Neural cell (in vitro differentiated cells): Measurements from ENCODE around the gene DTNBP1.

Experiments
- EP300 ChIP-seq: fragments of 450-650 bp; conservative IDR thresholded peaks from 2 replicates; pipeline ENCODE4 v1.6.1; 2014; ENCODE audit warnings: antibody characterized with exemption, mild to moderate bottlenecking, moderate library complexity; ENCODE audit not compliant: poor library complexity, severe bottlenecking
- TF ChIP-seq, protein P1 (sequence below): IDR thresholded peaks from 2 replicates; pipeline ENCODE4 v1.6.1; 2012; ENCODE audit warnings: borderline replicate concordance

DNA sequence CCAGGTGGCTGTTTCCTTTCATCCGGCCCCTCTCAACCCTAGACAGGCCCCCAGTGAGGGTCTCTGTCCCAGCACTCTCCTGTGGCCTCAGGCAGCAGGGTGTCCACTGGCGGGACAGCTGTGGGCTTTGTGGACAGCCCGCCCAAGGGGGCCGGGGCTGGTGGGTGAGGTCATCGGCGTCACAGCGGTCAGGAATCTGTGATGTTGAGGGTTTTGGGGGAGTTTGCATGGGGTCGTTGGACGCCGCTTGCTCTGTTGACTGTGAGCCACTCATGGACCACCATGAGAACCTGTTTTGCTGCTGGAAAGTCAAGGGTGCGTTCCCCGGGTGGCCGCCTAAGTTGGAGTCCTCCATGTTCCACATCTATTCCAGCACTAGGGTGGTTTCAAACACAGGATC is 146.4 kb downstream of the DTNBP1 start:
- TF ChIP-seq, protein P1, sequence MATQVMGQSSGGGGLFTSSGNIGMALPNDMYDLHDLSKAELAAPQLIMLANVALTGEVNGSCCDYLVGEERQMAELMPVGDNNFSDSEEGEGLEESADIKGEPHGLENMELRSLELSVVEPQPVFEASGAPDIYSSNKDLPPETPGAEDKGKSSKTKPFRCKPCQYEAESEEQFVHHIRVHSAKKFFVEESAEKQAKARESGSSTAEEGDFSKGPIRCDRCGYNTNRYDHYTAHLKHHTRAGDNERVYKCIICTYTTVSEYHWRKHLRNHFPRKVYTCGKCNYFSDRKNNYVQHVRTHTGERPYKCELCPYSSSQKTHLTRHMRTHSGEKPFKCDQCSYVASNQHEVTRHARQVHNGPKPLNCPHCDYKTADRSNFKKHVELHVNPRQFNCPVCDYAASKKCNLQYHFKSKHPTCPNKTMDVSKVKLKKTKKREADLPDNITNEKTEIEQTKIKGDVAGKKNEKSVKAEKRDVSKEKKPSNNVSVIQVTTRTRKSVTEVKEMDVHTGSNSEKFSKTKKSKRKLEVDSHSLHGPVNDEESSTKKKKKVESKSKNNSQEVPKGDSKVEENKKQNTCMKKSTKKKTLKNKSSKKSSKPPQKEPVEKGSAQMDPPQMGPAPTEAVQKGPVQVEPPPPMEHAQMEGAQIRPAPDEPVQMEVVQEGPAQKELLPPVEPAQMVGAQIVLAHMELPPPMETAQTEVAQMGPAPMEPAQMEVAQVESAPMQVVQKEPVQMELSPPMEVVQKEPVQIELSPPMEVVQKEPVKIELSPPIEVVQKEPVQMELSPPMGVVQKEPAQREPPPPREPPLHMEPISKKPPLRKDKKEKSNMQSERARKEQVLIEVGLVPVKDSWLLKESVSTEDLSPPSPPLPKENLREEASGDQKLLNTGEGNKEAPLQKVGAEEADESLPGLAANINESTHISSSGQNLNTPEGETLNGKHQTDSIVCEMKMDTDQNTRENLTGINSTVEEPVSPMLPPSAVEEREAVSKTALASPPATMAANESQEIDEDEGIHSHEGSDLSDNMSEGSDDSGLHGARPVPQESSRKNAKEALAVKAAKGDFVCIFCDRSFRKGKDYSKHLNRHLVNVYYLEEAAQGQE = no peak
- TF ChIP-seq EP300 = no peak
